Tibial nerve (tissue), 4 donors: ENCODE measurements around the gene CNGA3. TPM values are rescaled to one million over a fixed set of nuclear protein-coding genes. Genes with fewer than 3 reads are reported as not detected.

Source experiments
- DNase-seq, 2 donors: peaks; one replicate each; pipeline ENCODE4 v3.0.0-alpha.2; 2019; ENCODE audit warnings: low spot score in 2 of 2
- H3K27ac ChIP-seq, 4 donors: fragments of 200-600 bp; sonication (generic) in 3 of 4; one replicate each; pipeline ENCODE4 v1.5.1; 2017 to 2019; ENCODE audit warnings: mild to moderate bottlenecking in 1 of 4
- H3K27me3 ChIP-seq, 2 donors: fragments of 200-600 bp; sonication (generic) in 1 of 2; one replicate each; pipeline versions ENCODE4 v1.5.1 to v1.6.0; 2017 to 2019
- H3K36me3 ChIP-seq, 3 donors: fragments of 200-600 bp; sonication (generic); one replicate each; pipeline ENCODE4 v1.5.1; 2018 to 2019
- H3K4me1 ChIP-seq, 4 donors: fragments of 200-600 bp; sonication (generic) in 3 of 4; one replicate each; pipeline ENCODE4 v1.5.1; 2017 to 2019
- H3K4me3 ChIP-seq, 4 donors: fragments of 200-600 bp; sonication (generic) in 3 of 4; one replicate each; pipeline ENCODE4 v1.5.1; 2017 to 2019; ENCODE audit warnings: mild to moderate bottlenecking in 1 of 4, moderate library complexity in 1 of 4
- H3K9me3 ChIP-seq, 4 donors: fragments of 200-600 bp; sonication (generic) in 3 of 4; one replicate each; pipeline ENCODE4 v1.5.1; 2017 to 2019
- EP300 ChIP-seq, 2 donors: sonication (generic); formaldehyde crosslinking; IDR thresholded peaks; one replicate each; pipeline ENCODE4 v1.6.1; 2017; ENCODE audit warnings: antibody characterized with exemption in 2 of 2, mild to moderate bottlenecking in 1 of 2
- POLR2A ChIP-seq, 2 donors: fragments of 450-650 bp; IDR thresholded peaks; one replicate each; pipeline ENCODE4 v1.6.1; 2017; ENCODE audit warnings: antibody characterized with exemption in 2 of 2, mild to moderate bottlenecking in 2 of 2, moderate library complexity in 2 of 2
- WGBS, 2 donors: methylation state at CpG; one replicate each; pipeline ENCODE4 v1.1.5; 2018; 5-methylcytosine and 5-hydroxymethylcytosine counted together
- total RNA-seq, 4 donors: library from RNA; depleted of rRNA; stranded (reverse); fragments of >200 nt; gene quantifications; one replicate each; pipeline ENCODE4 v1.1.0, GENCODE V29; 2016
- TF ChIP-seq, protein P1 (sequence below), 5 experiments: fragments of 200-600 bp in 3 of 5; fragments of 450-650 bp in 2 of 5; sonication (generic) in 3 of 5; IDR thresholded peaks; one replicate each; pipeline ENCODE4 v1.5.1; 2016 to 2019; ENCODE audit warnings: antibody characterized with exemption in 5 of 5, mild to moderate bottlenecking in 3 of 5, moderate library complexity in 2 of 5

The CNGA3 gene
- total RNA-seq, 4 donors from 2014 or later: 0.30 to 1.3 TPM; not detected in 2

- WGBS, 2 donors: 80 to 88% methylated on average over 10 to 11 of the region's 11 CpGs
Measured at GRCh38 chr2:98374958-98375570, 28.8 kb downstream of the CNGA3 start.

DNA sequence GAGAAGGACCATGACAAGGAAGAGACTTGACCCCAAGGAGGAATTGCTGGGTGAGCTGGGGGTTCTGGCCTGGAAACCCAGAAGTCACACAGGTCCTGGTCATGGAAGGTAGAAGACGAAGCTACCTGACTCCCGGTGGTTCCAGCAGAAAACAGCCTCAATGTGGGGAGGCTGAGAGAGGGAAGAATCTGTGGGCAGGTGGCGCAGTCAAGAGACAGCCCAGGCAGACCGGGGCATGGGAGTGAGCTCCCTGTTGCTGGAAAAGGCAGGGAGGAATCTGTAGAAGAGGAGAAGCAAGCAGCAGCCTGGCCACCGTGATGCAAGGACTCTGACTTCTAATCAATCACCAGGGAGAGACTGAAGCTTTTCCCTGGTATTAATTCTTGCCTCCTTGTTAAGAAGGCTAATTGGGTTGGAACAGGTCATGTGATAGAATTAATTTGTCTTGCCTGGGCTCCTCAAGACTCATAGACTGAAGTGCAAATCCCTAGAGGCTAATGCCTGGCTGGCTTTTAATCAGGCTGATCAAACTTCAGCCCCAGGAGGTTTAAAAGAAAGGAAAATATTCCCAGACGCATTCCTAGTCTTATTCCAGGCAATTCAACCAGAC is 30.1 kb downstream of the CNGA3 start:
- 80 to 82% methylated on average over 6 of the region's 6 CpGs for WGBS, 2 donors
- no peak for TF ChIP-seq EP300 (IDR thresholded peaks at IDR 0.05)
- TF ChIP-seq POLR2A (IDR thresholded peaks at IDR 0.05): no peak
- TF ChIP-seq, protein P1, sequence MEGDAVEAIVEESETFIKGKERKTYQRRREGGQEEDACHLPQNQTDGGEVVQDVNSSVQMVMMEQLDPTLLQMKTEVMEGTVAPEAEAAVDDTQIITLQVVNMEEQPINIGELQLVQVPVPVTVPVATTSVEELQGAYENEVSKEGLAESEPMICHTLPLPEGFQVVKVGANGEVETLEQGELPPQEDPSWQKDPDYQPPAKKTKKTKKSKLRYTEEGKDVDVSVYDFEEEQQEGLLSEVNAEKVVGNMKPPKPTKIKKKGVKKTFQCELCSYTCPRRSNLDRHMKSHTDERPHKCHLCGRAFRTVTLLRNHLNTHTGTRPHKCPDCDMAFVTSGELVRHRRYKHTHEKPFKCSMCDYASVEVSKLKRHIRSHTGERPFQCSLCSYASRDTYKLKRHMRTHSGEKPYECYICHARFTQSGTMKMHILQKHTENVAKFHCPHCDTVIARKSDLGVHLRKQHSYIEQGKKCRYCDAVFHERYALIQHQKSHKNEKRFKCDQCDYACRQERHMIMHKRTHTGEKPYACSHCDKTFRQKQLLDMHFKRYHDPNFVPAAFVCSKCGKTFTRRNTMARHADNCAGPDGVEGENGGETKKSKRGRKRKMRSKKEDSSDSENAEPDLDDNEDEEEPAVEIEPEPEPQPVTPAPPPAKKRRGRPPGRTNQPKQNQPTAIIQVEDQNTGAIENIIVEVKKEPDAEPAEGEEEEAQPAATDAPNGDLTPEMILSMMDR (IDR thresholded peaks at IDR 0.05): no peak
- Histone ChIP-seq H3K27ac (no peak overlapping the region), H3K9me3 (no peaks in the 10 kb centered on the region), H3K4me3 (no peak overlapping the region), H3K27me3 (no peaks in the 10 kb centered on the region), H3K4me1 (no peaks in the 10 kb centered on the region), H3K36me3 (no peaks in the 10 kb centered on the region)
- no peak for DNase-seq

More at GRCh38 chr2:98374958-98375570, 28.8 kb downstream of the CNGA3 start:
- H3K9me3 ChIP-seq: no peaks in the 10 kb centered on the region
- H3K27me3 ChIP-seq: no peaks in the 10 kb centered on the region
- DNase-seq: no peak
- H3K4me3 ChIP-seq: no peak overlapping the region
- H3K4me1 ChIP-seq: no peaks in the 10 kb centered on the region
- TF ChIP-seq, protein P1 (IDR thresholded peaks at IDR 0.05): no peak
- TF ChIP-seq POLR2A (IDR thresholded peaks at IDR 0.05): no peak
- TF ChIP-seq EP300 (IDR thresholded peaks at IDR 0.05): no peak
- H3K36me3 ChIP-seq: no peaks in the 10 kb centered on the region
- no peak overlapping the region for H3K27ac ChIP-seq

GRCh38 chr2:98376996-98377395 is 30.7 kb downstream of the CNGA3 start:
- Histone ChIP-seq H3K36me3 (no peaks in the 10 kb centered on the region), H3K9me3 (no peaks in the 10 kb centered on the region), H3K27me3 (no peaks in the 10 kb centered on the region), H3K4me3 (no peak overlapping the region), H3K4me1 (no peaks in the 10 kb centered on the region), H3K27ac (no peak overlapping the region)
- 56 to 73% methylated on average over 8 of the region's 8 CpGs for WGBS, 2 donors
- DNase-seq: no peak
- no peak for TF ChIP-seq EP300 (IDR thresholded peaks at IDR 0.05)
- TF ChIP-seq, protein P1 (IDR thresholded peaks at IDR 0.05): no peak
- TF ChIP-seq POLR2A (IDR thresholded peaks at IDR 0.05): no peak

GRCh38 chr2:98377544-98377943 is 31.3 kb downstream of the CNGA3 start:
- H3K27ac ChIP-seq: no peak overlapping the region

GRCh38 chr2:98378196-98378595 is 31.9 kb downstream of the CNGA3 start:
- Histone ChIP-seq H3K27ac (no peak overlapping the region), H3K9me3 (no peaks in the 10 kb centered on the region), H3K27me3 (no peaks in the 10 kb centered on the region), H3K36me3 (no peaks in the 10 kb centered on the region), H3K4me1 (no peaks in the 10 kb centered on the region), H3K4me3 (no peak overlapping the region)
- DNase-seq: no peak
- WGBS, 2 donors: 65 to 68% methylated on average over 6 of the region's 6 CpGs
- TF ChIP-seq EP300 (IDR thresholded peaks at IDR 0.05): no peak
- TF ChIP-seq POLR2A (IDR thresholded peaks at IDR 0.05): no peak
- TF ChIP-seq, protein P1 (IDR thresholded peaks at IDR 0.05): no peak

More at GRCh38 chr2:98377544-98377943, 31.3 kb downstream of the CNGA3 start:
- no peak for DNase-seq
- Histone ChIP-seq H3K4me3 (no peak overlapping the region), H3K4me1 (no peaks in the 10 kb centered on the region), H3K36me3 (no peaks in the 10 kb centered on the region), H3K9me3 (no peaks in the 10 kb centered on the region), H3K27me3 (no peaks in the 10 kb centered on the region)
- no peak for TF ChIP-seq POLR2A (IDR thresholded peaks at IDR 0.05)
- WGBS, 2 donors: 67 to 69% methylated on average over 7 of the region's 7 CpGs
